PFSK-1 (cell line): Measurements from ENCODE around the gene NUP133.

ENCODE experiments used
- FOXP2 ChIP-seq: optimal IDR thresholded peaks from 2 replicates; pipeline ENCODE3; 2011; ENCODE audit warnings: borderline replicate concordance, control low read depth, inconsistent platforms; ENCODE audit not compliant: insufficient read depth; ENCODE audit errors: extremely low read length, extremely low read depth
- POLR2AphosphoS5 ChIP-seq: IDR thresholded peaks from 2 replicates; pipeline ENCODE4 v1.6.1; 2012; ENCODE audit warnings: low read depth, mild to moderate bottlenecking, control low read depth, low read length, moderate library complexity
- SIN3A ChIP-seq: IDR thresholded peaks from 2 replicates; pipeline ENCODE4 v1.6.1; 2012; ENCODE audit warnings: mild to moderate bottlenecking, low read length, moderate library complexity, borderline replicate concordance; ENCODE audit not compliant: insufficient read depth
- TAF1 ChIP-seq: IDR thresholded peaks from 2 replicates; pipeline ENCODE4 v1.6.1; 2012; ENCODE audit warnings: low read length, control low read depth, borderline replicate concordance; ENCODE audit not compliant: insufficient read depth
- TF ChIP-seq, protein P1 (sequence below), 2 experiments: IDR thresholded peaks; 2 replicates each; pipeline versions ENCODE4 v1.6.1 to v1.8.0; 2011 to 2012; ENCODE audit warnings: low read depth in 2 of 2, low read length in 2 of 2, control low read depth in 1 of 2, inconsistent platforms in 1 of 2, mild to moderate bottlenecking in 1 of 2, moderate library complexity in 1 of 2; ENCODE audit not compliant: insufficient read depth in 1 of 2

NUP133 gene

DNA sequence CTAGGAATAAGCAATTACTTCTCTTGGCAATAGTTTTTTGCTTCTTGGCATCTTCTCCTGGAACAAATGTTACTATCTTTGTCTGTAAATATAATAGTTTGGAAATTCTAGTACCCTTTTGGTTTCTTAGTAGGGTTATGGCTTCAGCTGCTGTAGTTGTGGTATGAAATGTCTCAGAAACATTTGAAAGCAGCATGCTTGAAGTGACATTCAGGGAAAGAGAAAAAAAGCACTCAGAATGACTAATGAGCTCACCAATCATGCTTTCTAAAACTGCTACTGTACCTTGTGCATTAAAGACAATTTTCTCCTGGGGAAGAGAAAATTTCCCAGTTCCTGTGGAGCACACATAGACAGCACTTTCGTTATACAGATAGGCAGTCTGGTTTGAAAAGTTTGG is 21.0 kb downstream of the NUP133 start:
- TF ChIP-seq POLR2AphosphoS5: no peak
- no peak for TF ChIP-seq FOXP2
- no peak for TF ChIP-seq SIN3A
- TF ChIP-seq, protein P1, sequence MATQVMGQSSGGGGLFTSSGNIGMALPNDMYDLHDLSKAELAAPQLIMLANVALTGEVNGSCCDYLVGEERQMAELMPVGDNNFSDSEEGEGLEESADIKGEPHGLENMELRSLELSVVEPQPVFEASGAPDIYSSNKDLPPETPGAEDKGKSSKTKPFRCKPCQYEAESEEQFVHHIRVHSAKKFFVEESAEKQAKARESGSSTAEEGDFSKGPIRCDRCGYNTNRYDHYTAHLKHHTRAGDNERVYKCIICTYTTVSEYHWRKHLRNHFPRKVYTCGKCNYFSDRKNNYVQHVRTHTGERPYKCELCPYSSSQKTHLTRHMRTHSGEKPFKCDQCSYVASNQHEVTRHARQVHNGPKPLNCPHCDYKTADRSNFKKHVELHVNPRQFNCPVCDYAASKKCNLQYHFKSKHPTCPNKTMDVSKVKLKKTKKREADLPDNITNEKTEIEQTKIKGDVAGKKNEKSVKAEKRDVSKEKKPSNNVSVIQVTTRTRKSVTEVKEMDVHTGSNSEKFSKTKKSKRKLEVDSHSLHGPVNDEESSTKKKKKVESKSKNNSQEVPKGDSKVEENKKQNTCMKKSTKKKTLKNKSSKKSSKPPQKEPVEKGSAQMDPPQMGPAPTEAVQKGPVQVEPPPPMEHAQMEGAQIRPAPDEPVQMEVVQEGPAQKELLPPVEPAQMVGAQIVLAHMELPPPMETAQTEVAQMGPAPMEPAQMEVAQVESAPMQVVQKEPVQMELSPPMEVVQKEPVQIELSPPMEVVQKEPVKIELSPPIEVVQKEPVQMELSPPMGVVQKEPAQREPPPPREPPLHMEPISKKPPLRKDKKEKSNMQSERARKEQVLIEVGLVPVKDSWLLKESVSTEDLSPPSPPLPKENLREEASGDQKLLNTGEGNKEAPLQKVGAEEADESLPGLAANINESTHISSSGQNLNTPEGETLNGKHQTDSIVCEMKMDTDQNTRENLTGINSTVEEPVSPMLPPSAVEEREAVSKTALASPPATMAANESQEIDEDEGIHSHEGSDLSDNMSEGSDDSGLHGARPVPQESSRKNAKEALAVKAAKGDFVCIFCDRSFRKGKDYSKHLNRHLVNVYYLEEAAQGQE (IDR thresholded peaks at IDR 0.05; ENCODE audit: insufficient read depth in 1 of 2, low read depth in 2 of 2, low read length in 2 of 2): no peak

DNA sequence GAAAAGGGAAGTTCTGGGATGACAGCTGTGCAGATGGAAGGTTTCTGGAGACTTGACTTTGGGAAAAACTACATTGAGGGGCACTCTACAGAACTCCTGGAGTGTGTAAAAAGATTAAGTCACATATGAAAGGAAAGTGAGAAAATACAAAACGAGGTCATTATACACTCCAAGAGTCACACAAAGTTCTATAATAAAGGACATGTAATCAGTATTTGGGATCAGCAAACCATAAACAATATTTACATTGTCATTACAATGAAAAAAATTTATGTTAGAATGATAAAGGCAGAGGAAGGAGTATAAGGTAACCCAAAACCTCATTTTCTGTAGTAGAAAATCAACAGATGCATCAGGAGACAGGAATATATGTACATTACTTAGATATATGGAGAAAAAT is 22.8 kb downstream of the NUP133 start:
- TF ChIP-seq SIN3A: no peak

DNA sequence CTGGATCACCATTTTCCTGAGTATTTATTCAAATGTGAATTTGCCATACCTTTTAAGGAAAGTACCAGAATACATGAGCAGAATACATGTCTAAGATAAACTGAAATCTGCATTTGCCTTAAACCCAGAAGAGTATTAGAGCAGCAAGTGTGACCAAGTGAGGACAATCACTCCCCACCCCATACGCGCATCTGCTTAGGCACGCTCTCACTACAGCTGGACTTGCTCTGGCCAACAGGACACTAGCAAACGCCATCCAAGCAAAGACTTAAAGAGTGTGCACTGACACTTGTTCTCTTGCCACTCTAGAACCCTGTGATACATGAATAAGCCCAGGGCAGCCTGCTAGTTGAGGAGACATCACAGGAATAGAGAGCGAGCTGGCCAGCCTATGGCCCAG is 25.6 kb downstream of the NUP133 start:
- no peak for TF ChIP-seq POLR2AphosphoS5
- no peak for TF ChIP-seq FOXP2
- TF ChIP-seq TAF1: no peak
- TF ChIP-seq, protein P1 (IDR thresholded peaks at IDR 0.05; ENCODE audit: insufficient read depth in 1 of 2, low read depth in 2 of 2, low read length in 2 of 2): no peak
- no peak for TF ChIP-seq SIN3A

DNA sequence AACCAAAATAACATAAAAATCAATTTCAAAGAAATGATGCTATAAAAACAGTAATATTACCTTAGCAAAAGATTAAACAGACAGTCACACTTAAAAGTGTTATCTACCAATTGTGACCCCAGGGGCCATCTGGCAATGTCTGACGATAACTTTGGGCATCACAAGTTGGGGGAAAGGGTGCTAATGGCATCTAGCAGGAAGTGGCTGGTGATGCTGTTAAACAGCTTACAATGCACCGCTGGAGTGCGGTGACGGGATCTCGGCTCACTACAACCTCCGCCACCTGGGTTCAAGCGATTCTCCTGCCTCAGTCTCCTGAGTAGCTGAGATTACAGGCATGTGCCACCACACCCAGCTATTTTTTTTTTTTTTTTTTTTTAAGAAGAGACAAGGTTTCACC is 27.6 kb downstream of the NUP133 start:
- TF ChIP-seq FOXP2: no peak
- no peak for TF ChIP-seq TAF1
- no peak for TF ChIP-seq POLR2AphosphoS5
- TF ChIP-seq, protein P1 (IDR thresholded peaks at IDR 0.05; ENCODE audit: insufficient read depth in 1 of 2, low read depth in 2 of 2, low read length in 2 of 2): no peak
- no peak for TF ChIP-seq SIN3A

DNA sequence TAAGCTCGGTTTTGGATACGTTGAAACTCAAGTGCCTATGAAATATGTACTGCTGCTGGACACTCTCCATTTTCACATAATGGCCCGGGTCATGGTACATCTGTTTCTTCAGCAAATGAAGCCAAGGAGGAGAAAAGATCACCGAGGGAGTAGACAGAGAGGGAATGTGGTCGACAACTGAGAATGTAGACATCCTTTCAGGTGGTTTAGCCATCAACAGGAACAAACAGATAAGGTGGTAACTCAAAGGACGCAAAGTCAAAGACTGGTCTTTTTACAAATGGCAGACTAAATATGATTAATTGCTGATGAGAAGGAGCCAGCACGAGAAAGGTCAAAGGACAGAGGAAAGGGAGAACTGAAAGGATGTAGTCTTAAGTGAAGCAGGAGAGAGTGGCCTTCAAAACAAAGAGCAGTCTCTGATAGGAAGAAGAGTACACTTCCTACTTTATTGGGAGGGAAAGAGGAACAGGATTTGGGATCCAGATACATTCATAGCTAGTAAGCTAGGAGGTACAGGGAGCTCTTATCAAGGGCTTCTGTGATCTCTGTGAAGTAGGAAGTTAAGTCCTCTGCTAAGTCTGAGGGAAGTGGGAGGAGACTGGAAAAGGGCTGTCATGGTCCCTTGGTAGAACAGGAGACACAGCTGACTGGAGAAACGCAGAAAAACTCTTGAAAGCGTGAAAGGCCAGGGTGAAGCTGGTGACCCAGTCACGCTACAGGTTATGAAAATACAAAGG is 28.3 kb downstream of the NUP133 start:
- TF ChIP-seq, protein P1 (IDR thresholded peaks at IDR 0.05; ENCODE audit: insufficient read depth in 1 of 2, low read depth in 2 of 2, low read length in 2 of 2): no peak
- TF ChIP-seq FOXP2: no peak
